ENCODE measurements around the gene PPIG.

DNA sequence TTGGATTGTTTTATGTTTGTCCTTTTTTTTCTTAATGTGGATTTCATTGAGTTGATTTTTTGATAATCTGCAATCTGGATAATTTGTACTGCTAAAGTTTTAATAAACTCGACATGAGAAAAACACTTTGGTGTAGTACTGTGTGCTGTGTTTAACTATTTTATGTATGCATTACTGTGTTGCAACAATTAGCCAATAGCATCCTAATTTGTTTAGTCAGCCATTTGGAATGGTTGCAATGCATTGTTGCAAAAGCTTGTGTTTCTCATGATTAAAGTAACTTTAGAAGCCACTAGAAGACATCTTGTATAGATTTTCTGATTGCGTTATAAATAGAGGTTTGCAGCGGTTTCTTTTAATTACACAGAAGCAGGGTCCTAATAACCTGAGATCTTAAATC, 53.5 kb downstream of the PPIG start:
- TF ChIP-seq, protein P1, sequence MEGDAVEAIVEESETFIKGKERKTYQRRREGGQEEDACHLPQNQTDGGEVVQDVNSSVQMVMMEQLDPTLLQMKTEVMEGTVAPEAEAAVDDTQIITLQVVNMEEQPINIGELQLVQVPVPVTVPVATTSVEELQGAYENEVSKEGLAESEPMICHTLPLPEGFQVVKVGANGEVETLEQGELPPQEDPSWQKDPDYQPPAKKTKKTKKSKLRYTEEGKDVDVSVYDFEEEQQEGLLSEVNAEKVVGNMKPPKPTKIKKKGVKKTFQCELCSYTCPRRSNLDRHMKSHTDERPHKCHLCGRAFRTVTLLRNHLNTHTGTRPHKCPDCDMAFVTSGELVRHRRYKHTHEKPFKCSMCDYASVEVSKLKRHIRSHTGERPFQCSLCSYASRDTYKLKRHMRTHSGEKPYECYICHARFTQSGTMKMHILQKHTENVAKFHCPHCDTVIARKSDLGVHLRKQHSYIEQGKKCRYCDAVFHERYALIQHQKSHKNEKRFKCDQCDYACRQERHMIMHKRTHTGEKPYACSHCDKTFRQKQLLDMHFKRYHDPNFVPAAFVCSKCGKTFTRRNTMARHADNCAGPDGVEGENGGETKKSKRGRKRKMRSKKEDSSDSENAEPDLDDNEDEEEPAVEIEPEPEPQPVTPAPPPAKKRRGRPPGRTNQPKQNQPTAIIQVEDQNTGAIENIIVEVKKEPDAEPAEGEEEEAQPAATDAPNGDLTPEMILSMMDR (IDR thresholded peaks at IDR 0.05) = no peak
- no peak for TF ChIP-seq POLR2A (IDR thresholded peaks at IDR 0.05)
